Measurements from ENCODE around the gene MFNG.

Gene MFNG

DNA sequence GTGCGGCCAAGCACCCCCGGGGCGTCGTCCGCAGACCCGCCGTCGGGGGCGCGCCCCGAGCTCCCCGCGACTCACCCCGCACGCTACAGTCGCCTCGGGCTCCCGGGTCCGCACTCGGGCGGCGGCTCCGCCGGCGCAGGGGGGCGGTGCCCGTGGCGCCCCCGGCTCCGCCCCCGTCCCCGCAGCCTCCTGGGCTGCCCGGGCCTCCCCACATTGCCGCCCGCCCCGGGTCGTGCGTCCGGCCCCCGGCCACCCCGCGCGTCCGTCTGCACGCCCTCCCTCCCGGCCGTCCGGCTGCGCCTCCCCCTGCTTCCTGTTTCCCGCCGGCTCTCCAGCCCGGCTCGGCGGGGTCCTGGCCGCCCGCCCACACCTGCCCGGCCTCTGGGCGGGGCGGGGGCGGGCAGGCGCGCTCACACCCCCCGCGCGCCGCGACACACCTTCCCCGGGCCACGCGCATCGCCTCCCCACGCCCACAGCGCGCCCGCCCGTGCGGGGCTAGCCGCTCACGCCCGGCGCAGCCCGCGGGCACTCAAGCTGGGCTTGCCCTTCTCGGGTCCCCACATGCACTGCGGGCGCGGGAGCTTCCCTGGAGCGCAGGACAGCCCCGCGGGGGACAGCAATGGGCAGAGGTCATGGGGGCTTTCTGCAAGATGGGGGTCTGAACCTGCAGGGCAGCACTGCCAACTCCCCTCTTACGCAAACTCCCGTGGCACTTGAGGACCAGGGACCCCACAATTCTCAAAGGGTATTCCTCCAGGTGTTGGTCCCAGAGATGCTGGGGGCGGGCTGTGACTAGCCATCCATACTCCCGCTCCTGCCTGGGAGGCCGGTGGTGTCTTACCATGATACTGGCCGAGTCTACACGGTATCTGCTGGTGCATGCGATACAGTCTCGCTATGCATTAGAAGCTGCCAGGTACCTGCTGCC, 33.3 kb upstream of the MFNG start, which contains the start of gene CARD10:
CARD10 (minus strand) TSS at position 148 of the 928 bp plus-strand sequence. CDS start 215 bp downstream, outside the sequence.
- H3K4me3 ChIP-seq (ENCODE audit: control insufficient read depth, low read depth, low read length), result peak within 1 kb of the TSS; percentile 40
- TF ChIP-seq, protein P1, sequence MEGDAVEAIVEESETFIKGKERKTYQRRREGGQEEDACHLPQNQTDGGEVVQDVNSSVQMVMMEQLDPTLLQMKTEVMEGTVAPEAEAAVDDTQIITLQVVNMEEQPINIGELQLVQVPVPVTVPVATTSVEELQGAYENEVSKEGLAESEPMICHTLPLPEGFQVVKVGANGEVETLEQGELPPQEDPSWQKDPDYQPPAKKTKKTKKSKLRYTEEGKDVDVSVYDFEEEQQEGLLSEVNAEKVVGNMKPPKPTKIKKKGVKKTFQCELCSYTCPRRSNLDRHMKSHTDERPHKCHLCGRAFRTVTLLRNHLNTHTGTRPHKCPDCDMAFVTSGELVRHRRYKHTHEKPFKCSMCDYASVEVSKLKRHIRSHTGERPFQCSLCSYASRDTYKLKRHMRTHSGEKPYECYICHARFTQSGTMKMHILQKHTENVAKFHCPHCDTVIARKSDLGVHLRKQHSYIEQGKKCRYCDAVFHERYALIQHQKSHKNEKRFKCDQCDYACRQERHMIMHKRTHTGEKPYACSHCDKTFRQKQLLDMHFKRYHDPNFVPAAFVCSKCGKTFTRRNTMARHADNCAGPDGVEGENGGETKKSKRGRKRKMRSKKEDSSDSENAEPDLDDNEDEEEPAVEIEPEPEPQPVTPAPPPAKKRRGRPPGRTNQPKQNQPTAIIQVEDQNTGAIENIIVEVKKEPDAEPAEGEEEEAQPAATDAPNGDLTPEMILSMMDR (conservative IDR thresholded peaks at IDR 0.05; ENCODE audit: control insufficient read depth, insufficient read depth, low read depth, low read length), result no peak
- no peak for DNase-seq (ENCODE audit: low read depth)

DNA sequence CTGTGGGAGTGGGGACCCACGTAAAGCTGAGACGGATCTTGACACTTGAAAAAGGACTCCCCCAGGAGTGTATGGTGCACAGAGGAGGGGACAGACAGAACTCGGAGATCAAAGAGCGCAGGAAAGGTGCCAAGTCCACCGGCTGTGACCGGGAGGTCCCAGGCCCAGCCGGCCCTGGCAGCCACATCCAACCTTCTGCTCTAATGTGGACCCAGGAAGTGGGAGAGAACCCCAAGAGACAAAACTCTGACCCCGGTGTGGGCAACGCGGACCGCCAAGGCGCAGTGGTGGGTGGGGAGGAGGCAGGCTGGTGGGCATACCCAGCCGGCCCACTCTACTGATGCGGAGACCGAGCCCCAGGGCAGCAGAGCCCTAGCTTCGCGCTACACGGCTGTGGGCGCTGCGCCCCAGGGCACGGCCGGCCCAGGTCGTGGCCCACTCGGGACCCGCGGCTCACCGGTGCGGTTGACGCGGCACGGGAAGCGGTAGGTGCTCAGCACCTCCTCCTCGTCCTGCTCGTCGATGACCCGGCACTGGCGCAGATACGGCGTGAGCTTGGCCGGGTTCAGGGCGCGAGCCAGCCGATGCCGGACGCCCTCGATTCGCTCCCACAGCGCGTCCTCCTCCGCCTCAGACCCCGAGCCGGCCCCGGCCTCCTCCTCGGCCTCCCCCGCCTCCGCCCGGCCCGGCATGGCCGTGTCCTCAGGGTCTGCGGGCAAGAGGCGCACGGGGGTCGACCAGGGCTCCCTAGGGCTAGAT, 32.5 kb upstream of the MFNG start:
- TF ChIP-seq, protein P1 (conservative IDR thresholded peaks at IDR 0.05; ENCODE audit: control insufficient read depth, insufficient read depth, low read depth, low read length), result no peak
- H3K4me3 ChIP-seq (ENCODE audit: control insufficient read depth, low read depth, low read length), result peak overlapping the region; percentile 40

DNA sequence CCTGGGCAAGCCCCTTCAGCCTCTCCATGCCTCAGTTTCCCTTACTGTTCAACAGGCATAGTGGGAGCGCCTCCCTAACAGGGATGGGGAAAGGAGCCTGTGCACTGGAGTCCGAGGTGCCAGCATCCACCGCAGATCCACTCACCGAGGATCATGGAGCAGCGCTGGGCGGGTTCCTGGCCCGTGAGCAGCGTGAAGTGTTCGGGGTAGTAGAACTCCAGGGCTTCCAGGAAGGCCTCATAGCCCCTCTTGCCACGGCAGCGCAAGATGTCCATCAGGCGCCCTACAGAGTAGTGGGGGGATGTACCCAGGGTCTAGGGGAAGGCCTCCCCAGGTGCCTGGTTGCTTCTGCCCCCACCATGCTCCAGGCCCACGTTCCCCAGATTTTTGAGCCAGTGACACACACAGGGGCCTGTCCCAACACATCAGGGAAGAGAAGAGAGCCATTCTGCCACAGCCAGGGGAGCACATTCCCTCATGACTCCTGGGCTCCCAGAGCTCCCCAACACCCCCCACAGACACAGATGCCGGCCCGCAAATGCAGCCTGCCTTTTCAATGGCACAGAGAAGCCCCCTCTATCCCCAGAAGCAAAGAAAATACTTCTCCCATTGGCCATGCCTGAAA, 31.8 kb upstream of the MFNG start:
- DNase-seq (ENCODE audit: low read depth), result no peak
- peak overlapping the region; percentile 40 for H3K4me3 ChIP-seq (ENCODE audit: control insufficient read depth, low read depth, low read length)
- TF ChIP-seq, protein P1 (conservative IDR thresholded peaks at IDR 0.05; ENCODE audit: control insufficient read depth, insufficient read depth, low read depth, low read length), result no peak

More for the DNA sequence above, 32.5 kb upstream of the MFNG start:
- DNase-seq (ENCODE audit: low read depth), result no peak

DNA sequence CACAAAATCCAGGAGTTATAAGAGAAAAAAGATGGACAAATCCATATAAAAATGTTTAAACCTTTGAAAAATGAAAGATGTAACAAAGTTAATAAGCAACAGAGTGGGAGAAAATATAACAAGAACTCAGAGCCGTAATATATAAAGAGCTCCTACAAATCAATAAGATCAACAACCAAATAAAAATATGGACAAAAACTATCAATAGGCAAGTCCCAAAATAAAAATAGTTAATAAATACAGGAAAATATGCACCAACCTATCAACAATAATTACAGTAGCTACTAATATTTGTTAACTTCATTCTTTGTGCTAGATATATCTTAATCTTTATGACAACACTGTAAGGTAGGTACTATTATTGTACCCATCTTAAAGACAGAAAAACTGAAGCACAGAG, 30.3 kb upstream of the MFNG start:
- TF ChIP-seq, protein P1 (conservative IDR thresholded peaks at IDR 0.05; ENCODE audit: control insufficient read depth, insufficient read depth, low read depth, low read length), result no peak
- no peak overlapping the region for H3K4me3 ChIP-seq (ENCODE audit: control insufficient read depth, low read depth, low read length)
- no peak for DNase-seq (ENCODE audit: low read depth)

DNA sequence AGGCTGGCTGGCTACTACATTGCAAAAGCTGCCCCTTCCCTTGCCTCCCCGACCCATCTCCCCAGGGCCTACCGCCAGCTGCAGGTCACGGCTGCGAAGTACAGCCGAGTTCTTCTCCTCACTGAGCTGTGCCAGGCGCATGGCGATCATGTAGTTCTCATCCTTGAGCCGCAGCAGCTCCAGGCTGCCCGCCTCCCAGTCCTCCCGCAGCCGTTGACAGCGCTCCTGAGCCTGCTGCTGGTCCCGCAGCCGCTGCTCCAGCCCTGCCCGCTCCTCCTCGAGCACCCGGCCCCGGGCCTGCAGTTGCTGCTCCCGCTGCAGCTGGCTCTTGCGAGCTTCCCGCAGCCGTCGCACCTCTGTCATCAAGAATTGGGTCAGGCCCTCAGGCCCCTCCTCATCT, 29.7 kb upstream of the MFNG start:
- TF ChIP-seq, protein P1 (conservative IDR thresholded peaks at IDR 0.05; ENCODE audit: control insufficient read depth, insufficient read depth, low read depth, low read length), result no peak
- no peak overlapping the region for H3K4me3 ChIP-seq (ENCODE audit: control insufficient read depth, low read depth, low read length)

DNA sequence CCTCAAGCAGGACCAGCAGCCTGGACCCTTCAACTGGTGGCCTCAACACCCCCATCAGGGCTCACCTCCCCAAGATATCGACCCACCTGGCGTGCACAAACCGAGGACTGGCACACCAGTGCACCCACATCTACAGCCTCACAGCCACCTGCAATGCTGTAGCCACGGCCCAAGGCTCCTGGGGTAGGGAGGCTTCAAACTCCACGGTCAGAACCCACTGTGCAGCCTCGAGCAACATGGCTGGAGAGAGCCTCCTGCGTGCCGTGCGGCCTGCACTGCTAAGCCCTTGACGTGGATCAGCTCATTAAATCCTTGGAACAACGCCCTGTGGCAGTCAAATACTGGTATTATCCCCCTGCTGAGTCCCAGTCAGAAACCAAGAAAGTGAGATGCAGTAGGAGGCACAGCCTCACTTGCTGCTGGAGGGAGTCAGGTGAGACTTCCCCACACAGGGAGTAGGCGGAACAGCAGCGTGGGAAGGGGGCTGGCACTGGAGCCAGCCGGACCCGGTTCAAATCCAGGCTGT, 28.4 kb upstream of the MFNG start:
- H3K4me3 ChIP-seq (ENCODE audit: control insufficient read depth, low read depth, low read length), result no peak overlapping the region
- TF ChIP-seq, protein P1 (conservative IDR thresholded peaks at IDR 0.05; ENCODE audit: control insufficient read depth, insufficient read depth, low read depth, low read length), result no peak
- no peak for DNase-seq (ENCODE audit: low read depth)

More for the DNA sequence above, 29.7 kb upstream of the MFNG start:
- DNase-seq (ENCODE audit: low read depth), result no peak

Data from fibroblast of mammary gland (primary cell).